Epithelial cell of esophagus (primary cell): ENCODE data around the gene SH3PXD2A.

Experiments
- DNase-seq: peaks from one replicate; pipeline ENCODE4 v3.0.0; 2010; ENCODE audit warnings: low read depth
- H3K4me3 ChIP-seq: 2 replicates; pipeline ENCODE4 v1.5.1; 2011; ENCODE audit warnings: mild to moderate bottlenecking, low read length, control low read depth
- TF ChIP-seq, protein P1 (sequence below): IDR thresholded peaks from 2 replicates; pipeline ENCODE4 v1.5.1; 2011; ENCODE audit warnings: low read depth, mild to moderate bottlenecking, low read length, control low read depth, inconsistent platforms; ENCODE audit not compliant: insufficient read depth; ENCODE audit errors: missing control alignments

SH3PXD2A gene

DNA sequence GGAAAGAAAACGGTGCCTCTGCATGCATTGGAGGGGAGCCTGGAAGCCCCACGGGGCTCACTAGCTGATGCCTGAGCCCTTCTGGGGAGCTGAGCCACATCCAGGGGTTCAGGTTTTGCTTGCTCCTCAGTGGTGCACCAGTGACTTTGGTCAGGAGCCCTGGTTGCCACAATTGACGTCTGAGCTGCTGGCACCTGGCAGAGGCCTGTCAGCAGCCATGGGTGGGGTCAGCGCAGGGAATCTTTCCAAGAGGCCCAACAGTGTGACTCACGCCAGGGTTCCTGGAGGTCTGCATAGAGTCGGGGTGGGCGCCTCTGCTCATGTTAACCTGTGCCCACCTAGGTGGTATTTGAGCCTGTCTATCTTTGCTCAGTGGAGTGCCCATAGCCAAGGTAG lies 223.1 kb downstream of the SH3PXD2A start:
- H3K4me3 ChIP-seq = no peak overlapping the region
- TF ChIP-seq, protein P1, sequence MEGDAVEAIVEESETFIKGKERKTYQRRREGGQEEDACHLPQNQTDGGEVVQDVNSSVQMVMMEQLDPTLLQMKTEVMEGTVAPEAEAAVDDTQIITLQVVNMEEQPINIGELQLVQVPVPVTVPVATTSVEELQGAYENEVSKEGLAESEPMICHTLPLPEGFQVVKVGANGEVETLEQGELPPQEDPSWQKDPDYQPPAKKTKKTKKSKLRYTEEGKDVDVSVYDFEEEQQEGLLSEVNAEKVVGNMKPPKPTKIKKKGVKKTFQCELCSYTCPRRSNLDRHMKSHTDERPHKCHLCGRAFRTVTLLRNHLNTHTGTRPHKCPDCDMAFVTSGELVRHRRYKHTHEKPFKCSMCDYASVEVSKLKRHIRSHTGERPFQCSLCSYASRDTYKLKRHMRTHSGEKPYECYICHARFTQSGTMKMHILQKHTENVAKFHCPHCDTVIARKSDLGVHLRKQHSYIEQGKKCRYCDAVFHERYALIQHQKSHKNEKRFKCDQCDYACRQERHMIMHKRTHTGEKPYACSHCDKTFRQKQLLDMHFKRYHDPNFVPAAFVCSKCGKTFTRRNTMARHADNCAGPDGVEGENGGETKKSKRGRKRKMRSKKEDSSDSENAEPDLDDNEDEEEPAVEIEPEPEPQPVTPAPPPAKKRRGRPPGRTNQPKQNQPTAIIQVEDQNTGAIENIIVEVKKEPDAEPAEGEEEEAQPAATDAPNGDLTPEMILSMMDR = no peak
- DNase-seq = no peak

DNA sequence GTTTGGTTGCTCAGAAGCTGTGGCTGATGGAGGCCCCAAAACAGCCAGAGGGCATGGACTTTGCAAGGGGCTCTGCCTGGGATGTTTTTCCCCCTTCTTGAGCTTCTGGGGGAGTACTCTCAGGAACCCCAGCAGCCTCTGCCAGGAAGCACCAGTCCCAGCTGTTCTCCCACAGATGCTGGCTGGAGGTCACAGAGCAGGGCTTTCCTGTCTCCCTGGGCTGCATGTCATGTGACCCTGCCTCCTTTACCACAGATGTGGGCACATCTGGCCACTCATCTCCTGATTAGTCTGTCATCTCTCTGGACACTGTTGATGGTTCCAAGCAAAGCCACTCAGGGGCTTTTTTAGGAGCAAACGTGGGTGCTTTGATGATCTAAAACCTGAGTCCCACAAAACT lies 225.2 kb downstream of the SH3PXD2A start:
- H3K4me3 ChIP-seq = no peak overlapping the region
- TF ChIP-seq, protein P1 = no peak
- DNase-seq = no peak

DNA sequence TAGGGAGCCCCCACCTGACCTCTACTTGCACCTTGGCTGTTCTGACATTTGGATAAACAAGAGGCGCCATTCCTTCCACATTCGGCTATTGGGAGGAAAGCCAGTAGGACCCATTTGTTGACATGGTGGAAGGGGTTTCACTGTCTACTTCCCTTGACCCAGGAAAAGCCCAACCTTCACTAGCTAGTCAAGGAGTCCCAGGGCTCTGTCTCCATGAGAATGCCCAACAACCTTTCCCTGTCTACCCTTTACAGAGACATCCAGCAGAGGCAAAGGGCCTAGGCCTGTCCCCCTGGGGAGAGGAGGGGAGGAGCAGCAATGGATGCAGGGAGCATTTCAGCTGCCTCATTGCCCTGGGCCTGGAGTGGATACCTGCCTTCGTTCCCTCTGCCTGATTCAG lies 225.8 kb downstream of the SH3PXD2A start:
- no peak overlapping the region for H3K4me3 ChIP-seq
- TF ChIP-seq, protein P1 = no peak
- DNase-seq = no peak

DNA sequence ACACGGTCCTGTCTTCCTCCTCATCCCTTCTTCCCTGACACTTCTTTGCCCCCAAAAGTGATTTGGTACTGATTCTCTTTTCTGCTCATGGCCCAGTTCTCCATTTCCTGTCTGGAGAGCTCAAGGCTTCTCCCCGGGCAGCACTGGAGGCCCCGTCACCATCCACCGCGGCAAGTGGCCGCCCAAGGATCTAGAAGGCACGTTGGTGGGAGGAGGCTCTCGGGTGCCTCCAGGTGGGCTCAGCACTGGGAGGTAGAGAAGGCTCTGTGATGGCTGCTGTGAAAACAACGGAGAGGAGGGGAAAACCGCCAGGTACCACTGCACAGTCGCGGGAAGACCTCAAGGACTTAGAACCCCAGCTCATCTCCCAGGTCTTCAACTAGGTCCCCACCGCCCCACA lies 227.5 kb downstream of the SH3PXD2A start:
- no peak overlapping the region for H3K4me3 ChIP-seq
- no peak for DNase-seq
- TF ChIP-seq, protein P1 = no peak

DNA sequence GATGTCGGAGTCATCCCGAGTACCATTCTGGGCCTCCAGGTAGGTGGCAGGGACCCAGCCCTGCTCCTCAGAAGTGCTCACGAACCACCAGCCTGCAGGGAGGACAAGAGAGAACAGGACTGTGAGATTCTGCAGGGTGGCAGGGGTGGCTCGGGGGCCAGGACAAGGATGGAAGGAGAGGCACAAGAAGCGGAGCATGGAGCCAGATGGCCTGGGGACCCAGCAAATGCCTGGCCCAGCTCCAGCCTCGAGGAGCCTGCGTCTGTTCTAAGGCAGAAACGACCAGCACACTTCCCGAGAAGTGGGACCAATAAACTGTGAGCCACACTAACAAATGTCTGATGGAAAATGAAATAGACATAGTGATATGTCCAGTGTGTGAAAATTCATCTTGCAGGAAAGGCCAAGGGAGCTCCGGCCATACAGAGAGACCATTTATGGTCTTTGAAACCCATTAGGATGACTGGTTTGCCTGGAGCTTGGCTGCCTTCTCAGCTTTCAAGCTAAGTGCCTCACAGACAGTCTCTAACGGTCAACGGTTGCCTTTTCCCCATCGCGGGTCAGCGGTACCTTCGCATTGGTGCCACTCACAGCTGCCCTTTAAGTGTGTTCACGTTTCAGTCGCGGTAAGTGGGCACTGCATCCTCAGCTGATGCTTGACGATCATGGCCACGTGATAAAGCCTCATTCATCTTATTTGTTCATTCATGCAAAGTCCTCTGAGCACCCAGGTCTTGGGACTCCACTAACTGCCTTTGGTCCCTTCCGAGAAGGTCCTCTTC lies 228.1 kb downstream of the SH3PXD2A start:
- DNase-seq = no peak
- H3K4me3 ChIP-seq = no peak overlapping the region
- TF ChIP-seq, protein P1 = no peak

DNA sequence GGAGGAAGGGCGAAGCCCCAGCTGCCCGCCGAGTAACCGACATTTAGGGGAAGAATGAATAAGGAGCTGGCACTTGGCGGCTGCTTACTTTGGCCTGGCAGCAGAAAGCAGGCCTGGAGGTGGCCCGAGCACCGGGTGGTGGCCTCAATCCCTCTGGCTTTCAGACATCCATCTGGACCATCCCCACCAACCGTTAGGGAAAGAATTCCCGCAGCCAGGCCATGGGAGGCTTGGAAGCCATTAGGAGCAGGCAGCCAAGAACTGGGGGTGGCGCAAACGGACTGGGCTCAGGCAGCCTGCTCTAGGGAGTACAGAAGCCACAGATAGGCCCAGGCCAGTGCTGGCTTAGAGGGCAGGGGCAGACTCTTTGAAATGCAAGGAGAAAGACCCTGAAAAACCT lies 229.2 kb downstream of the SH3PXD2A start:
- TF ChIP-seq, protein P1 = no peak
- H3K4me3 ChIP-seq = no peak overlapping the region
- no peak for DNase-seq
